GM18508 (cell line): ENCODE results near the gene SLC25A48.
"Not testable (repeated sequence)": the region's sequence is repeated elsewhere in the genome, so short reads cannot be mapped to it uniquely, and the experiment has no call there.

Source experiments
- ATAC-seq: cut with Tn5 transposase; IDR thresholded peaks from one replicate; pipeline ENCODE4 v1.9.1; 2021; ENCODE audit warnings: moderate number of reproducible peaks; ENCODE audit not compliant: insufficient read depth, unreplicated experiment

The SLC25A48 gene

GRCh38 chr5:135829179-135829578 is 5.3 kb upstream of the SLC25A48 start:
- ATAC-seq: no peak

- ATAC-seq: no peak
Observed at GRCh38 chr5:135829681-135830383, 4.6 kb upstream of the SLC25A48 start.

GRCh38 chr5:135830384-135830700 is 4.1 kb upstream of the SLC25A48 start:
- no peak for ATAC-seq

GRCh38 chr5:135830876-135831275 is 3.6 kb upstream of the SLC25A48 start:
- ATAC-seq: no peak

- no peak for ATAC-seq
Observed at GRCh38 chr5:135831439-135831838, 3.0 kb upstream of the SLC25A48 start.

- ATAC-seq: no peak
Observed at GRCh38 chr5:135831851-135832555, 2.5 kb upstream of the SLC25A48 start.

GRCh38 chr5:135832941-135833920 is 1.2 kb upstream of the SLC25A48 start:
- ATAC-seq: no peak

GRCh38 chr5:135833961-135834638 is 363 bp upstream of the SLC25A48 start:
- no peak for ATAC-seq

GRCh38 chr5:135835766-135836165 is 1.3 kb downstream of the SLC25A48 start:
- no peak for ATAC-seq

GRCh38 chr5:135838395-135838794 is 3.9 kb downstream of the SLC25A48 start:
- not testable (repeated sequence) for ATAC-seq

- no peak for ATAC-seq
Observed at GRCh38 chr5:135839566-135839965, 5.1 kb downstream of the SLC25A48 start.

GRCh38 chr5:135840959-135841358 is 6.5 kb downstream of the SLC25A48 start:
- ATAC-seq: no peak

GRCh38 chr5:135842737-135843136 is 8.3 kb downstream of the SLC25A48 start:
- ATAC-seq: no peak

- no peak for ATAC-seq
Observed at GRCh38 chr5:135843571-135844337, 9.3 kb downstream of the SLC25A48 start.

GRCh38 chr5:135846311-135846710 is 11.8 kb downstream of the SLC25A48 start:
- no peak for ATAC-seq

- ATAC-seq: no peak
Observed at GRCh38 chr5:135847976-135848375, 13.5 kb downstream of the SLC25A48 start.

- no peak for ATAC-seq
Observed at GRCh38 chr5:135850231-135850630, 15.8 kb downstream of the SLC25A48 start.

GRCh38 chr5:135850671-135851070 is 16.2 kb downstream of the SLC25A48 start:
- no peak for ATAC-seq

GRCh38 chr5:135851186-135851914 is 16.9 kb downstream of the SLC25A48 start:
- ATAC-seq: no peak
